Measurements from ENCODE around the gene NINJ1.

The NINJ1 gene

GRCh38 chr9:93089481-93089991, 44.5 kb downstream of the NINJ1 start:
- Histone ChIP-seq H2AFZ (ENCODE audit: low read length) (no peak overlapping the region), H3K4me1 (ENCODE audit: insufficient read depth, low read length, poor library complexity, severe bottlenecking) (peaks cover 28% of the 10 kb centered on the region), H3K79me2 (ENCODE audit: insufficient read depth, low read length) (no peaks in the 10 kb centered on the region), H3F3A (ENCODE audit: low read depth) (no peaks in the 10 kb centered on the region), H3K4me3 (ENCODE audit: low read length, poor library complexity, severe bottlenecking) (no peak overlapping the region), H3K27me3 (ENCODE audit: insufficient read depth, low read length, poor library complexity, severe bottlenecking) (no peaks in the 10 kb centered on the region), H3K4me2 (ENCODE audit: low read depth, low read length, poor library complexity, severe bottlenecking) (no peak overlapping the region), H3K9ac (ENCODE audit: low read depth, low read length, poor library complexity, severe bottlenecking) (no peak overlapping the region), H3K9me3 (ENCODE audit: insufficient read depth, low read depth, low read length) (no peaks in the 10 kb centered on the region), H3K36me3 (ENCODE audit: insufficient read depth, low read length) (no peaks in the 10 kb centered on the region), H4K20me1 (ENCODE audit: insufficient read depth, low read length, poor library complexity, severe bottlenecking) (no peaks in the 10 kb centered on the region), H3K9me2 (replicated peaks; ENCODE audit: low read depth, low read length) (no peaks in the 10 kb centered on the region)
- no peak for TF ChIP-seq EZH2phosphoT487 (IDR thresholded peaks at IDR 0.05; ENCODE audit: borderline replicate concordance)
- no peak for TF ChIP-seq CTCF (conservative IDR thresholded peaks at IDR 0.05; ENCODE audit: low read length)

DNA sequence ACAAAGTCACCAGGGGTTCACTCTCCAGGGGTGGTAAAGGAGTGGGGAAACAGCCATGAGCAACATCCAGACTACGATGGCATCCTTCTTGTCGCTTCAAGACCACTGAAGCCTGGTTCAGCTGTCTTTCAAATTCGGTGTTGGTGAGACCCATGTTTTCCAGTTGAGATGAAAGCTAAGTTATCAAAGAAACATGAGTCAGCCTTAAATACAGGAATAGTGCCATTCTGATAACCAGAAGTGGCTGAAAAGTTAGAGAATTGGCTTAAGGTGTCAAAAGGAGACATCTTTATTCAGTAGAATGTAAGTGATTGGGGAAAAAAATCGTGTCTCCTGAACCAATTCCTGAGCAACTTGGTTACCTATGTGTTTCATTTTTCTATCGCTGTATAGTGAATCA, 45.0 kb downstream of the NINJ1 start:
- Histone ChIP-seq H3K27me3 (ENCODE audit: insufficient read depth, low read length, poor library complexity, severe bottlenecking) (no peaks in the 10 kb centered on the region), H4K20me1 (ENCODE audit: insufficient read depth, low read length, poor library complexity, severe bottlenecking) (no peaks in the 10 kb centered on the region), H3F3A (ENCODE audit: low read depth) (no peaks in the 10 kb centered on the region), H3K4me1 (ENCODE audit: insufficient read depth, low read length, poor library complexity, severe bottlenecking) (peaks cover 28% of the 10 kb centered on the region), H3K36me3 (ENCODE audit: insufficient read depth, low read length) (no peaks in the 10 kb centered on the region), H3K9ac (ENCODE audit: low read depth, low read length, poor library complexity, severe bottlenecking) (no peak overlapping the region), H3K9me3 (ENCODE audit: insufficient read depth, low read depth, low read length) (no peaks in the 10 kb centered on the region), H3K4me3 (ENCODE audit: low read length, poor library complexity, severe bottlenecking) (no peak overlapping the region), H3K79me2 (ENCODE audit: insufficient read depth, low read length) (no peaks in the 10 kb centered on the region), H2AFZ (ENCODE audit: low read length) (peak overlapping the region; percentile 51; the same call in 1 of the 2 replicates), H3K4me2 (ENCODE audit: low read depth, low read length, poor library complexity, severe bottlenecking) (no peak overlapping the region), H3K9me2 (replicated peaks; ENCODE audit: low read depth, low read length) (no peaks in the 10 kb centered on the region)
- TF ChIP-seq CTCF (conservative IDR thresholded peaks at IDR 0.05; ENCODE audit: low read length) (no peak), EZH2phosphoT487 (IDR thresholded peaks at IDR 0.05; ENCODE audit: borderline replicate concordance) (no peak)

DNA sequence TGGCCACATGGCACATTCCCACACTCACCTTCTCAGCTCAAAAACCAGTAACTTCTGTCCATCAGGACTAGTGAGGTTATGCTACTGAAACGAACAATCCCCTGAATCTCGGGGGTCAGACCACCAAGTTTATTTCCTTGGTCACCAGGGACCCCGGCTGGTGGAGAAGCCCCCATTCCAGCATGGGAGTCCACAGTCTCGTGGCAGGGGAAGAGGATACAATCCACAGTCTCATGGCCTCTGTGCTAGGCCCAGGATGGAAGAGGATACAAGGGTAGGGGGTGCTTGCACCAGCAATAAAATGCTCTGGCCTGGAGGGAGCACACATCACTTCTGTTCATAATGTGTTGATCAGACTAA, 45.4 kb downstream of the NINJ1 start:
- no peak for TF ChIP-seq EZH2phosphoT487 (IDR thresholded peaks at IDR 0.05; ENCODE audit: borderline replicate concordance)
- no peak overlapping the region for H3K4me2 ChIP-seq (ENCODE audit: low read depth, low read length, poor library complexity, severe bottlenecking)

GRCh38 chr9:93087971-93088655, 45.9 kb downstream of the NINJ1 start:
- Histone ChIP-seq H3K27me3 (ENCODE audit: insufficient read depth, low read length, poor library complexity, severe bottlenecking) (no peaks in the 10 kb centered on the region), H4K20me1 (ENCODE audit: insufficient read depth, low read length, poor library complexity, severe bottlenecking) (no peaks in the 10 kb centered on the region), H3K4me1 (ENCODE audit: insufficient read depth, low read length, poor library complexity, severe bottlenecking) (peaks cover 28% of the 10 kb centered on the region), H3K9me2 (replicated peaks; ENCODE audit: low read depth, low read length) (no peaks in the 10 kb centered on the region), H3K36me3 (ENCODE audit: insufficient read depth, low read length) (no peaks in the 10 kb centered on the region), H3K79me2 (ENCODE audit: insufficient read depth, low read length) (no peaks in the 10 kb centered on the region), H3K9me3 (ENCODE audit: insufficient read depth, low read depth, low read length) (no peaks in the 10 kb centered on the region), H3K4me2 (ENCODE audit: low read depth, low read length, poor library complexity, severe bottlenecking) (no peak overlapping the region), H3F3A (ENCODE audit: low read depth) (no peaks in the 10 kb centered on the region), H2AFZ (ENCODE audit: low read length) (no peak overlapping the region), H3K4me3 (ENCODE audit: low read length, poor library complexity, severe bottlenecking) (no peak overlapping the region), H3K9ac (ENCODE audit: low read depth, low read length, poor library complexity, severe bottlenecking) (no peak overlapping the region)
- TF ChIP-seq EZH2phosphoT487 (IDR thresholded peaks at IDR 0.05; ENCODE audit: borderline replicate concordance) = no peak
- no peak for TF ChIP-seq CTCF (conservative IDR thresholded peaks at IDR 0.05; ENCODE audit: low read length)

More for the DNA sequence above, 45.4 kb downstream of the NINJ1 start:
- Histone ChIP-seq H3K27me3 (ENCODE audit: insufficient read depth, low read length, poor library complexity, severe bottlenecking) (no peaks in the 10 kb centered on the region), H3K4me3 (ENCODE audit: low read length, poor library complexity, severe bottlenecking) (no peak overlapping the region), H3K9me2 (replicated peaks; ENCODE audit: low read depth, low read length) (no peaks in the 10 kb centered on the region), H3K36me3 (ENCODE audit: insufficient read depth, low read length) (no peaks in the 10 kb centered on the region), H2AFZ (ENCODE audit: low read length) (no peak overlapping the region), H3F3A (ENCODE audit: low read depth) (no peaks in the 10 kb centered on the region), H3K9me3 (ENCODE audit: insufficient read depth, low read depth, low read length) (no peaks in the 10 kb centered on the region), H3K4me1 (ENCODE audit: insufficient read depth, low read length, poor library complexity, severe bottlenecking) (peaks cover 28% of the 10 kb centered on the region), H3K9ac (ENCODE audit: low read depth, low read length, poor library complexity, severe bottlenecking) (no peak overlapping the region), H3K79me2 (ENCODE audit: insufficient read depth, low read length) (no peaks in the 10 kb centered on the region), H4K20me1 (ENCODE audit: insufficient read depth, low read length, poor library complexity, severe bottlenecking) (no peaks in the 10 kb centered on the region)

Data from Loucy (cell line).